GM21515 (cell line): Measurements from ENCODE around the gene ZNF684.
A peak's percentile ranks its signal among the peaks of the same experiment; 100 is the strongest.
"Not testable (repeated sequence)": the region's sequence is repeated elsewhere in the genome, so short reads cannot be mapped to it uniquely, and the experiment has no call there.

ENCODE experiments used
- ATAC-seq: cut with Tn5 transposase; IDR thresholded peaks from one replicate; pipeline ENCODE4 v1.9.1; 2021; ENCODE audit not compliant: unreplicated experiment

ZNF684 gene

DNA sequence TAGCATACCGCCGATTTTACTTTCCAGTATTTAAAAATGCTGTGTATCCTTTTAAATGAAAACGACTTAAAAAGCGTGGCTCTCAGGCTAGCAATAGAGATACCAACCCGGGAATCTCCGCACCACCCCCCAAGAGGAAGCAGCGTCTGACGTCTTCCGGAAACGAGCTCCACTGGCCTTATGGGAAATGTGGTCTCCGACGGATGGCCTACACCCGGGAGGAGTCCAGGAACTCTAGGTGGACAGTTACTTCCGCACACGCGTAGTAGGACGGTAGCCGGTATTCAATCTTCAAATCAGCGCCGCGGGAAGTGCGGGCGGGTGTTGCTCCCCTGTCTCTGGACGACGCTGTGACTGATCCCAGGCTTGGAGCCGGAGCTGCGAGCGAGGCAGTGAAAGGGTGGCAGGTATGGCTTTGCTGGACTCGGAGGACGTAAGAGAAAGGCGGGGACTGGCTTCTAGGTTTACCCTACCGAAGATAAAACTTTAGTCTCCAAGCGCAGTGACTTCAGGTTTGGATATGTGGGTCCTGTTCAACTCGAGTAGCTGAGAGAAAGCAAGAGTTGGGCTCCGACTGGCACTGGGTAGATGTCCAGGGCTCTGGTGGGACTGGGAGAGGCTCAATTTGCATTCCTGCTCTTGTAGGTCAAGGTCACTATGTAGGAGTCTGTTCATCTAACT is at the start of gene ZNF684:
TSS of gene ZNF684 (plus strand) at position 257 of the 681 bp plus-strand sequence. CDS start 1,530 bp downstream, outside the sequence.
- ATAC-seq: peak; percentile 95

DNA sequence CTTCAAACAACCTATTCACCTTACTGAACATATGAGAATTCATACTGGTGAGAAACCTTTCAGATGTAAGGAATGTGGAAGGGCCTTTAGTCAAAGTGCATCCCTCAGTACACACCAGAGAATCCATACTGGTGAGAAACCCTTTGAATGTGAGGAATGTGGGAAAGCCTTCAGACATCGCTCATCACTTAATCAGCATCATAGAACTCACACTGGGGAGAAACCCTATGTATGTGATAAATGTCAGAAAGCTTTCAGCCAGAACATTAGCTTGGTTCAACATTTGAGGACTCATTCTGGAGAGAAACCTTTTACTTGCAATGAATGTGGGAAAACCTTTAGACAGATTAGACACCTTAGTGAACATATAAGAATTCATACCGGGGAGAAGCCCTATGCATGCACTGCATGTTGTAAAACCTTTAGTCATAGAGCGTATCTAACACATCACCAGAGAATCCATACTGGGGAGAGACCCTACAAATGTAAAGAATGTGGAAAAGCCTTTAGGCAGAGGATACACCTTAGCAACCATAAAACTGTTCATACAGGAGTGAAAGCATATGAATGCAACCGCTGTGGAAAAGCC is 36.0 kb upstream of the ZNF684 start:
- no peak for ATAC-seq

DNA sequence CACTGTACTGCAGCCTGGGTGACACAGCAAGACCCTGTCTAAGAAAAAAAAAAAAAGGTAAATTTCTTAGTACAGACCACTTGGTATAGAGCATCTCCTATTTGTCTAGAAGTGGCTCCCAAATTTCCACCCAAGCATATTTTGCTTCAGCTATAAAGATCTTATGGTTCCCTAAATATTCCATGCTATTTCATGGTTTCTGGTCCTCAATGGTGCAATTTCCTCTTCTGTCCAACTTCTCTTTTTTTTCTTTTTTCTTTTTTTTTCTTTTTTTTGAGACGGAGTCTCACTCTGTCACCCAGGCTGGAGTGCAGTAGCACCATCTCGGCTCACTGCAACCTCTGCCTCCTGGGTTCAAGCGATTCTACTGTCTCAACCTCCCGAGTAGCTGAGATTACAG is 28.8 kb upstream of the ZNF684 start:
- ATAC-seq: not testable (repeated sequence)

DNA sequence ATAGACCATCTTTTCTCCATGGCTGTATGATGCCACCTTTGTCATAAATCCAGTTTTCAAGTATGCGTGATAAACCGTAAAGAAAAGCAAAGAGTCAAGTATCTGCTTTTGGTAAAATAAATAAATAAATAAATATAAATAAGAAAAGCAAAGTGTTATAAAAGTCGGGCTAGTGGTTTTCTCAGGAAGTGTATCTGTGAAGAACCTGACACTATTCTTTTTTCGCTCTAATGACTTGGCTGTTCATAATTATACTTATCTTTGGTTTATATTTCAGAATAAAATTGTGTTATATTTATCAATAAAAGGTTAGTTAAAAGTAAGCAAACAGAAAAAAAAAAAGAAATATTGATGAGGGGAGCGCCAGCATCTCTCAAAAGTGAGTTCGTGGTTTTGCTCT is 23.5 kb upstream of the ZNF684 start:
- no peak for ATAC-seq

DNA sequence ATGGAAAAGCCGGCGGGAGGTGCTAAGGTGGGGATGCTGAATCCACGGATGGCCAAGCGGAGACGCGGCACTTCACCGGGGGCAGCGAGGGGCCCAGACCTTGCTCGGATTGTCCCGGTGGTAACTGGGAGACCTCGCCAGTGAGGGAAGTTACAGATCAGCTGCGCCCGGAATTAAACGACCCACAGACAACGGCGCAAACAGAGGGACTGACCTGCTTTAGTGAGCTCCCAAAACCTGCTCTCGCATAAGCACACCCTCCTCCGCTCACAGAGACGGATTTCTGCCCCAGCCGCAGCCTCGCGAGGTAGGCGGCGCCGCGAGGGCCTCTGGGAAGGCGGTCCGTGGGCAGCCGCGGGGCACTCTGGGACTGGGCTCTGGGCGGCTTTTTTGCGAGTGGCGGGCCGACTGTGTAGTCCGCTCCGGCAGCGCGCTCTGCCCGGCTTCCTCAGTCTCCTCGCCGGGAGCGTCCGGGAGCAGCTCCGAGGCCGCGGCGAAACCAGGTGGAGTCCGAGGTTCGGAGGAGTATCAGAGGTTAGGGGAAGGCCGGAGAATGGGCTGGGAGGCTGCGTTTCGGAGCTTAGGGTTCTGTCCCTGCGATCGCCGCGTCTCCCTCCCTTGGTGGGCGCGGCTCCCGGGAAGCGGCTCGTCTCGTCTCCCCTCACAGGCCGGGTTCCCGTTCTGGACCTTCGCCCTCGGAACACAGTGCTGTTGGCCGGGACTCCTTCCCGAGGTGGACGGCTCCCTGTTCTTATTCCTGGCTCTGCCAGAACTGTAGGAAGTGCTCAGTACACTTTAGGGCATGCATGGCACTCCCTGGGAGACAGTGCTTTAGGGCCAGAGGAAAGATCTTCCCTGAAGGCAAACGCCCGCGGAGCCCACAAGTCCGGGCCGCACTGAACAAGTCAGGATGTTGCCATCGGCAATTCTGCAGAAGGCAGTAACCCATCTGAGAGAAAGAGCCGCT is 22.8 kb upstream of the ZNF684 start, which contains the start of gene EXO5:
TSS of gene EXO5 (plus strand) at position 393 of the 967 bp plus-strand sequence. CDS start 5,778 bp downstream, outside the sequence.
- ATAC-seq: peak; percentile 89

DNA sequence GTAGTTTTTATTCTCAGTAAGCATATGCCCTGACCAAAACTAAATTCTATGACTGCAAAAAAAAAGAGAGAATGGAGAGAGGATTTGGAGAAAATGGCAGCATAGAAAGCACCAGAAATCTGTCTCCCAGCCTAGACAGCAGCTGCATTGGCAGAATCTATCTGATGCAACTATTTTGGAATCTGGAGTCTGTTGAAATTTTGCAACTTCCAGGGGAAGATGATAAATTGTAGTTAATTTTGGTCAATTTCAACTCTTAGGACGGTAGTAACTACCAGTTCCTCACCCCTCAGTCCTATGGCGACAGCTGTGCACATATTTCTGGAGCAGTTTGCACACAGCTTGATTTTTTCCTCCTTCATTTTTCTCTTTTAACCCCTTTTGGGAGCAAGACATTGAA is 11.9 kb upstream of the ZNF684 start:
- ATAC-seq: no peak

DNA sequence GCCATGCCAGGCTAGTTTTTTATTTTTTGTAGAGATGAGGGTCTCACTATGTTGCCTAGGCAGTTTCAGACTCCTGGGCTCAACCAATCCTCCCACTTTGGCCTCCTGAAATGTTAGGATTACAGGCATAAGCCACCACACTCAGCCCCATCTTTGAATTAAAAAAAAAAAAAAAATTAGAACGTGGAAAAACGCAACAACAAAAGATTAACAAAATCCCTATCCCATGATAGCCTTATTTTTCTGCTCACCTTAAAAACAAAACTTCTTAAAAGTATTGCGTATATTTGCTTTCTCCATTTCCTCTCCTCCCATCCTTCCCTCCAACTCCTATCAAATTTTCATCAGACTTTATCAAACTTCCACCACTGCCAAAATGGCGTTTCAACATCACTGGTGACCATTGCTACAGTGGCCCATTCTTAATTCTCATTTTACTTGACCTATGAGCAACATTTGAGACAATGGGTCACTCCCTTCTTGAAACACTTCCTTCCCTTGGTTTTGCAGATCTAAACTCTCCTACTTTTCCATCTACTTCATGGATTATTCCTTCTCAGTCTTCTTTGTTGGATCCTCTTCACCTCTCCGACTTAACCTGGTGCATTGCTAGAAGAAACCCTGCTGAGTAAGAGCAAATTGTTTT is 579 bp upstream of the ZNF684 start:
- ATAC-seq: no peak

DNA sequence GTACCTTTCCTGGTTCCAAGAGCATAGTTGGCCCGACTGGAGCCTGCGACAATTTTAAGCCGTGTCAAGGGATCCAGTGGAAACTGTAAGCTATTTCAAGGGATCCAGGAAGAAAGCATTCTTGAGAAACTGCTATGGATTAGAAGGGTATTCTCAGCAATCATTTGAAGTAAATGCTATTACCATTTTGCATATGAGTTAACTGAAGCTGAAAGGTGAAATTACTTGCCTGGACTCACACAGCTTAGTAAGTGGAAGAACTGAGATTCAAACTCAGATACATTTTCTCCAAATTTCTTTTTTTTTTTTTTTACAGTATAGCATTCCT is 589 bp downstream of the ZNF684 start:
- no peak for ATAC-seq

DNA sequence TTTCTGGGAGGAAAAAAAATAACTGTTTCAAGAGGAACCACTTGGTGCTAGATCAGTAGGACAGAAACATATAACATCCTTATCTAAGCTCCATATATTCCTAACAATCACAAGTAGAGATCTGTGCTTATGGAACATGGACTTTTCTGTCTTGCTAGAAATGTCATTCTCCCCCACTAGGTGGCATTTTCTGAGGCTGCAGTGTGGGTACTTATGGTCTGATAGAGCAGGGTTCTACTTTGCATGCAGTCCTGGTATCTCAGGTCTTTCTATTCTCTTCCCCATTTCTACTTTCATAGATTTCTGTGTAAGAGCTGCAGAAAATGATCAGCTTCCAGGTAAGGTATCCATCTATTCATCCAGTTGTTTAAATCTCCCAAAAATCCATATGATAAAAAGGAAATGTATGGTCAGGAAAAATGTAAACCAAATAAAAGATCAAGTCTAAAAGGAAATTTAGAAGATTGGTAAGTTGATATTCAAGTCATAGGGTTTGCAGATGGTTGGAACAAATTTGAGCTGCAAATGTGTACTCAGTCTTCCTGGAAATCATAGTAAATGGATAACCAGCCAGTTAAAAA is 1.5 kb downstream of the ZNF684 start:
- no peak for ATAC-seq

DNA sequence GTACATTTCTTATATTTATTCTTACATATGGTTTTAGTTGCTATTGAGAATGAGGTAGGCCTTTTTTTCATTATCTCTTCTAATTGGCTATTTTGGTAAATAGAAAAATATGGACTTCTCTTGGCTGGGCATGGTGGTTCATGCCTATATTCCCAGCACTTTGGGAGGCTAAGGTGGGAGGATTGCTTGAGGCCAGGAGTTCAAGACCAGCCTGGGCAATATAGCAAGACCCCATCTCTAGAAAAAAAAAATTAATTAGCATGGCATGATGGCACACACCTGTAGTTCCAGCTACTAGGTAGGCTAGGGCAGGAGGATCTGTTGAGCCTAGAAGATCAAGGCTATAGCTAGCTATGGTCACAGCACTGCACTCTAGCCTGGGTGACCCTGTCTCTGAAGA is 3.2 kb downstream of the ZNF684 start:
- ATAC-seq: no peak

DNA sequence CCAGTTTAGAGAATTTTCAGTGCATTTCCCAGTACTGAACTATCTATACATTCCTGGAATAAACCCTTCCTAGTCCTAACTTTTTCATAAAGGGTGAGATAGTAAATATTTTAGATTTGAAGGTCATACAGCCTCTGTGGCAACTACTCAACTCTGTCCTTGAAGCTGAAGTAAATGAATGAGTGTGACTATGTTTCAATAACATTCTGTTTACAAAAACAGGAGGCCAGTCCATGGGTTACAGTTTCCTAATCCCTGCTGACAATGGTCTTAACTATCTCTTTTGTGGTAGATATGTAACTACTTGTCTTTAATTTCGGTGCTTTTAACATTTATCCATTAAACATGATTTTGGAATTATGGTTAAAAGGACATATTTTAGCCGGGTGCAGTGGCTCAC is 4.3 kb downstream of the ZNF684 start:
- no peak for ATAC-seq

DNA sequence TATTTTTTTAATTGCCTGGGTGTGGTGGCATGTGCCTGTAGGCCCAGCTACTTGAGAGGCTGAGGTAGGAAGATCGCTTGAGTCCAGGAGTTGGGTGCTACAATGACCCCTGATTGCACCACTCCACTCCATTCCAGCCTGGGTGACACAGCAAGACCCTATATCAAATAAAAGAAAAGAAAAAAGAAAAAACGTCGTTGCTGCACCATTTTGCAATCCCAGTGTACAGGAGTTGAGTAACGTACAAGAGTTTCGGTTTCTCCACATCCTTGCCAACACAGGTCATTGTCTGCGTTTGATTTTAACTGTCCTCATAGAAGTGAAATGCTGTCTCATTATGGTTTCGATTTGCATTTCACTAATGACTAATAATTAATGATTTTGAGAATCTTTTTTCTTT is 7.9 kb downstream of the ZNF684 start:
- no peak for ATAC-seq

DNA sequence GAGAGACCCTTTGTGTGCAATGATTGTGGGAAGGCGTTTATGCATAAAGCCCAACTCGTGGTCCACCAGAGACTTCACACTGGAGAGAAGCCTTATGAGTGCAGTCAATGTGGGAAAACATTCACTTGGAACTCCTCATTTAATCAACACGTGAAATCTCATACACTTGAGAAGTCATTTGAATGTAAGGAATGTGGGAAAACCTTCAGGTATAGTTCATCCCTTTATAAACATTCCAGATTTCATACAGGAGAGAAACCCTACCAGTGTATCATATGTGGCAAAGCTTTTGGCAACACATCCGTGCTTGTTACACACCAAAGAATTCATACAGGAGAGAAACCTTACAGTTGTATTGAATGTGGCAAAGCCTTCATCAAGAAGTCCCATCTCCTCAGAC is 15.5 kb downstream of the ZNF684 start:
- ATAC-seq: no peak

DNA sequence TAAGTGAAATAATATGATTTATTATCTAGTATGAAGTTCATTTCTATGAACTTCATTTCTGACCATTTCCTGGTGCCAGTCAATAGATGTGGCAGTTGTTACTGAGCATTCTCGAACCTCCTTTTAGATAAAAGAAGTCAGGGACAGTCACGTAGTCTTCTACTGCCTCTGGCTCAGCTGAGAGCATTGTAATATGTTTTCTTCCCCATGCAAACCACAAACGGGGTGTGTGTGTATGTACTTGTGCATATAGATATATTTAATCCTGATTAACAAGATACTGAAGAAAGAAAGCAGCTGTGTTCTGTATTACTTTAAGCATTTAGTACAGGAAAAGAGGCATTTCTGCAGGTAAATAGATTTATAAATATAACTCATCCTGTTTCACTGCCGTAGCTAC is 21.6 kb downstream of the ZNF684 start:
- ATAC-seq: no peak

DNA sequence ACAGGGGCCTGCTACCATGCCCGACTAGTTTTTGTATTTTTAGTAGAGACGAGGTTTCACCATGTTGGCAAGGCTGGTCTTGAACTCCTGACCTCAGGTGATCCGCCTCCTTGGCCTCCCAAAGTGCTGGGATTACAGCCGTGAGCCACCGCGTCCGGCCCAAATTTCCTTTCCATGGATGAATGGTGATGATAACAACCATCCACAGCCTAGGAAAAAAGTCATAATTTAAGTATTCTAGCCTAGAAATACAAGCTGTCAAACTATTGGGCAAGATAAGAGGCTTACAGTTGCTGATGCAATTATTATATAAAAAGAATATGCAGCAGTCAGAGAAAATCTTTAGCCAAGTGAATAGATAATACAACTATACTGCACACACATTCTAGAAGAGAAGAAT is 23.4 kb downstream of the ZNF684 start:
- ATAC-seq: not testable (repeated sequence)

DNA sequence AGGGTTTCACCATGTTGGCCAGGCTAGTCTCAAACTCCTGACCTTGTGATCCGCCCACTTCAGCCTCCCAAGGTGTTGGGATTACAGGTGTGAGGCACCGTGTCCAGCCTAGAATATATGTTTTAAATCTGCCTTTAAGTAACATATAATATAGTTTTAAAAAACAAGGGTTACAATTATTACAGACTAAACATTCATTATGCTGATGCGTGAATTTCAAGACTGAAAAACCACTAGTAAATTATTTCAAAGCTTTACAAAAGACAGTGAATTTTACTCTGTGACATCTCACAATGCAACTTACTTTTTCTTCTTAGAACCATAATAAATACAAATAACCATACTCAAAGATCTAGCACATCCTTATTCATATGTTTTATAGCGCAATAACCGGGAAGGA is 24.7 kb downstream of the ZNF684 start:
- ATAC-seq: no peak

DNA sequence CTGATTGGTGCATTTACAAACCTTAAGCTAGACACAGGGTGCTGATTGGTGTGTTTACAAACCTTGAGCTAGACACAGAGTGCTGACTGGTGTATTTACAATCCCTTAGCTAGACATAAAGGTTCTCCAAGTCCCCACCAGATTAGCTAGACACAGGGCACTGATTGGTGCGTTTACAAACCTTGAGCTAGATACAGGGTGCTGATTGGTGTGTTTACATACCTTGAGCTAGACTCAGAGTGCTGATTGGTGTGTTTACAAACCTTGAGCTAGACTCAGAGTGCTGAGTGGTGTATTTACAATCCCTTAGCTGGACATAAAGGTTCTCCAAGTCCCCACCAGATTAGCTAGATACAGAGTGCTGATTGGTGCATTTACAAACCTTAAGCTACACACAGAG is 26.8 kb downstream of the ZNF684 start:
- not testable (repeated sequence) for ATAC-seq

DNA sequence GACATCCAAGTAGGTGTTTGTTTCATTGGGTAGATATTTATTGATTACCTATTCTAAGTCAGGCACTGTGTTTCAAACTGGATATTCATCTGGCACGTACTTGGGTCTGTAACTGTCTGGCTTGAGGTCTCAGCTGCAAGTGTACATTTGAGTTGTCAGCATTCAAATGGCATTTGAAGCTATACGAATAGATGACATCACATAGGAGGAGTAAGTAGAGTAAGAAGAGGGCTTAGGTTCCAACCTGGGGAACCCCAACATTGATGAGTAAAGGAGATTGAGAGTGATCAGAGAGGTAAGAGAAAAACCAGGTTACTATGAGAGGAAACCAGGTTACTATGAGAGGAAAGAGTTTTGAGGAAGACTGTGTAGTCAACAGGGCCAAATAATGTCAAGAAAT is 30.7 kb downstream of the ZNF684 start:
- no peak for ATAC-seq

DNA sequence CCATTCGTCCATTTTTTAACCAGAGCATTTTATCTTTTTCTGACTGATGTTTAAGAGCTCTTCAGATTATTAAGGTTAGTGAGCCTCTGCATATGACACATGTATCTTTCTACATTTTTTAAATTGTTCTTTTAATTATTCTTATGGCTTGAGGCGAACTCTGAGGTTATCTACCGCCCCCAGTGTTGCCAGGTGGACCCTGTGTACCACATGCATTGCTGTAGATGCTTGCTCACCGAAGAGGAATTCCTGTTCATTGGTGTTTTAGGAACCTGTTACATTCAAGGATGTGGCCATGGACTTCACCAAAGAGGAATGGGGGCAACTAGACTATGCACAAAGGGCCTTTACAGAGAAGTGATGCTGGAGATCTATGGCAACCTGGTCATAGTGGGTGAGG is 31.8 kb downstream of the ZNF684 start:
- no peak for ATAC-seq

DNA sequence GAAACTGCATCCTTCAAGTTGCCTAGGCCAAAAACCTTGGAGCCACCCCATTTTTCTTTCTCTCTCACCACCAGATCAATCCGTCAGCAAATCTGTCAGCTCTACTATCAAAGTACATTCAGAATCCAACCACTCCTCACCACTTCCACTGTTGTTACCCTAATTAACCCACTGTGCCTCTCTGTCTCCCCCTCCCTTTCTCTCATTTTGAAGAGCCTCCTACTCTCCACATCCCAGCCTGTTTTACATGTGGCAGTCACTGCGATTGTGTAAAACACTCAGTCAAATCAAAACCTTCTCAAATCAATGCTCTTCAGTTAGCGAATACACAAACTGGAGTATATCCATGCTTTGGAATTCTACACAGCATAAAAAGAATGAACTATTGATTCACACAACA is 33.1 kb downstream of the ZNF684 start:
- ATAC-seq: no peak

DNA sequence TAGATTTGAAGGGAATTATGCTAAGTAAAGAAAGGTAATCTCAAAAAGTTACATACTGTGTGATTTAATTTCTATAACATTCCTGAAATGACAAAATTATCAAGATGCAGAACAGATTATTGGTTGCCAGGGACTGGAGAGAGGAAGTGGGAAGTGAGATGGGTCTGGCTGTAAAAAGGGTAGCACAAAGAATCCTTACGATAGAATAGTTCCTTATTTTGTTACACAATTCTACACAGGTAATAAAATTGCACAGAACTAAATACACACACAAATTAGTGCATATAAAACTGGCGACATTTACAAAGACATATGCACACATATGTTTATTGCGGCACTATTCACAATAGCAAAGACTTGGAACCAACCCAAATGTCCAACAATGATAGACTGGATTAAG is 33.5 kb downstream of the ZNF684 start:
- ATAC-seq: no peak
